Fibroblast of lung (primary cell): ENCODE results near the gene ADGRE1. TPM values are rescaled to one million over a fixed set of nuclear protein-coding genes. Genes with fewer than 3 reads are reported as not detected.

Experiments
- DNase-seq, 2 donors: peaks; one replicate each; pipeline versions ENCODE4 v3.0.0 to v3.0.0-alpha.2; 2010; ENCODE audit warnings: low read depth in 2 of 2
- H2AFZ ChIP-seq: 2 replicates; pipeline ENCODE4 v1.5.1; 2012; ENCODE audit warnings: low read length, control low read depth, inconsistent platforms
- H3K27ac ChIP-seq: 2 replicates; pipeline ENCODE4 v1.5.1; 2011; ENCODE audit warnings: low read length, control low read depth; ENCODE audit not compliant: insufficient read depth
- H3K27me3 ChIP-seq: 2 replicates; pipeline ENCODE4 v1.5.1; 2011; ENCODE audit warnings: mild to moderate bottlenecking, low read length; ENCODE audit not compliant: control insufficient read depth, insufficient read depth
- H3K36me3 ChIP-seq: 2 replicates; pipeline ENCODE4 v1.5.1; 2011; ENCODE audit warnings: low read length; ENCODE audit not compliant: control insufficient read depth, insufficient read depth
- H3K4me1 ChIP-seq: 2 replicates; pipeline ENCODE4 v1.5.1; 2011; ENCODE audit warnings: low read length; ENCODE audit not compliant: control insufficient read depth, insufficient read depth; ENCODE audit errors: extremely low read depth
- H3K4me2 ChIP-seq: 2 replicates; pipeline ENCODE4 v1.5.1; 2011; ENCODE audit warnings: low read length, control low read depth; ENCODE audit not compliant: insufficient read depth; ENCODE audit errors: extremely low read depth
- H3K4me3 ChIP-seq, 4 experiments: fragments of 200-600 bp in 1 of 4; sonication (generic) in 1 of 4; replicated peaks in 1 of 4; 2 replicates each; pipeline ENCODE4 v1.5.1; 2011 to 2016; ENCODE audit warnings: low read length in 4 of 4, low read depth in 3 of 4, mild to moderate bottlenecking in 3 of 4, control low read depth in 2 of 4, inconsistent platforms in 1 of 4, mixed read lengths in 1 of 4; ENCODE audit not compliant: insufficient read depth in 1 of 4; ENCODE audit errors: control extremely low read depth in 1 of 4
- H3K79me2 ChIP-seq: 2 replicates; pipeline ENCODE4 v1.5.1; 2012; ENCODE audit warnings: mild to moderate bottlenecking, low read length, inconsistent platforms; ENCODE audit not compliant: control insufficient read depth, insufficient read depth
- H3K9ac ChIP-seq: 2 replicates; pipeline ENCODE4 v1.5.1; 2011; ENCODE audit warnings: mild to moderate bottlenecking, low read length, control low read depth; ENCODE audit not compliant: insufficient read depth
- H3K9me3 ChIP-seq: 2 replicates; pipeline ENCODE4 v1.5.1; 2012; ENCODE audit warnings: low read depth, low read length; ENCODE audit not compliant: control insufficient read depth, insufficient read depth
- H4K20me1 ChIP-seq: 2 replicates; pipeline ENCODE4 v1.5.1; 2011; ENCODE audit warnings: low read length; ENCODE audit not compliant: control insufficient read depth, insufficient read depth; ENCODE audit errors: extremely low read depth
- CTCF ChIP-seq, 2 donors: IDR thresholded peaks in 1 of 2; conservative IDR thresholded peaks in 1 of 2; 1 replicate in 1 of 2; 2 replicates in 1 of 2; pipeline ENCODE4 v1.5.1; 2011 to 2012; ENCODE audit warnings: low read length in 2 of 2, control low read depth in 1 of 2, inconsistent platforms in 1 of 2, low read depth in 1 of 2, mild to moderate bottlenecking in 1 of 2
- EZH2 ChIP-seq: IDR thresholded peaks from 2 replicates; pipeline ENCODE4 v1.5.1; 2012; ENCODE audit warnings: low read length, control low read depth, mild to moderate bottlenecking; ENCODE audit errors: missing control alignments
- polyA minus RNA-seq: library from RNA; depleted of rRNA, polyadenylated mRNA; stranded (reverse); fragments of >200 nt; gene quantifications from 2 replicates; pipeline ENCODE4 v1.2.3, GENCODE V29; 2011; ENCODE audit warnings: low replicate concordance
- polyA plus RNA-seq, 2 donors: library from polyadenylated mRNA; depleted of rRNA in 1 of 2; stranded (reverse) in 1 of 2; unstranded in 1 of 2; fragments of >200 nt; gene quantifications; 2 replicates each; pipeline ENCODE4 v1.2.1, GENCODE V29; 2011 to 2012; ENCODE audit warnings: missing spikeins in 1 of 2
- total RNA-seq: library from RNA; depleted of rRNA; stranded (reverse); fragments of >200 nt; gene quantifications from 2 replicates; pipeline ENCODE4 v1.2.1, GENCODE V29; 2014

The ADGRE1 gene
- under 0.01 TPM in 1 of 2 replicates, not detected in the other for total RNA-seq
- polyA plus RNA-seq: not detected in 2 replicates
- polyA plus RNA-seq (2012): not detected in 2 replicates
- polyA minus RNA-seq: not detected in 2 replicates

- Histone ChIP-seq H3K36me3 (no peaks in the 10 kb centered on the region), H3K4me2 (no peak within 1 kb of the TSS), H3K79me2 (no peaks in the 10 kb centered on the region), H3K27me3 (no peaks in the 10 kb centered on the region), H3K27ac (no peak within 1 kb of the TSS), H3K4me1 (no peaks in the 10 kb centered on the region), H3K9me3 (no peaks in the 10 kb centered on the region), H3K4me3 (no peak within 1 kb of the TSS), H2AFZ (no peak within 1 kb of the TSS), H4K20me1 (no peaks in the 10 kb centered on the region), H3K9ac (no peak within 1 kb of the TSS)
- no peak for DNase-seq
- TF ChIP-seq EZH2 (no peak), CTCF (conservative IDR thresholded peaks at IDR 0.05 in 1 of 2, IDR thresholded peaks at IDR 0.05 in 1 of 2; ENCODE audit: low read depth in 1 of 2, low read length in 2 of 2) (no peak)
Measured at GRCh38 chr19:6887316-6887715, at the start of gene ADGRE1. TSS of gene ADGRE1 (plus strand) at chr19:6887579. CDS start at chr19:6887609, 30 bp downstream.

- H3K27ac ChIP-seq: no peak overlapping the region
- no peaks in the 10 kb centered on the region for H3K9me3 ChIP-seq
- no peaks in the 10 kb centered on the region for H3K79me2 ChIP-seq
- no peak for DNase-seq
- H3K36me3 ChIP-seq: no peaks in the 10 kb centered on the region
- H3K4me1 ChIP-seq: no peaks in the 10 kb centered on the region
- no peak overlapping the region for H3K9ac ChIP-seq
- no peak overlapping the region for H3K4me3 ChIP-seq
- no peaks in the 10 kb centered on the region for H4K20me1 ChIP-seq
- TF ChIP-seq CTCF (conservative IDR thresholded peaks at IDR 0.05 in 1 of 2, IDR thresholded peaks at IDR 0.05 in 1 of 2; ENCODE audit: low read depth in 1 of 2, low read length in 2 of 2): no peak
- no peak for TF ChIP-seq EZH2
- no peak overlapping the region for H2AFZ ChIP-seq
- H3K27me3 ChIP-seq: no peaks in the 10 kb centered on the region
- no peak overlapping the region for H3K4me2 ChIP-seq
Measured at GRCh38 chr19:6838062-6838655, 49.2 kb upstream of the ADGRE1 start.

GRCh38 chr19:6842871-6843607 is 44.3 kb upstream of the ADGRE1 start:
- Histone ChIP-seq H3K9ac (no peak overlapping the region), H3K36me3 (no peaks in the 10 kb centered on the region), H3K27ac (no peak overlapping the region), H3K27me3 (no peaks in the 10 kb centered on the region), H3K9me3 (no peaks in the 10 kb centered on the region), H3K4me3 (no peak overlapping the region), H3K79me2 (no peaks in the 10 kb centered on the region), H3K4me2 (no peak overlapping the region), H4K20me1 (no peaks in the 10 kb centered on the region), H3K4me1 (no peaks in the 10 kb centered on the region), H2AFZ (no peak overlapping the region)
- no peak for DNase-seq
- no peak for TF ChIP-seq CTCF (conservative IDR thresholded peaks at IDR 0.05 in 1 of 2, IDR thresholded peaks at IDR 0.05 in 1 of 2; ENCODE audit: low read depth in 1 of 2, low read length in 2 of 2)
- no peak for TF ChIP-seq EZH2
